Stimulated activated CD4-positive, alpha-beta T cell treated with anti-CD3 and anti-CD28 coated beads, Interleukin-4, amount 100 ng/mL, for 4 hours (primary cell): ENCODE data around the gene GEMIN5.

ENCODE experiments used
- DNase-seq, 2 experiments: peaks; one replicate each; pipeline ENCODE4 v3.0.0-alpha.2; 2020

Gene GEMIN5

DNA sequence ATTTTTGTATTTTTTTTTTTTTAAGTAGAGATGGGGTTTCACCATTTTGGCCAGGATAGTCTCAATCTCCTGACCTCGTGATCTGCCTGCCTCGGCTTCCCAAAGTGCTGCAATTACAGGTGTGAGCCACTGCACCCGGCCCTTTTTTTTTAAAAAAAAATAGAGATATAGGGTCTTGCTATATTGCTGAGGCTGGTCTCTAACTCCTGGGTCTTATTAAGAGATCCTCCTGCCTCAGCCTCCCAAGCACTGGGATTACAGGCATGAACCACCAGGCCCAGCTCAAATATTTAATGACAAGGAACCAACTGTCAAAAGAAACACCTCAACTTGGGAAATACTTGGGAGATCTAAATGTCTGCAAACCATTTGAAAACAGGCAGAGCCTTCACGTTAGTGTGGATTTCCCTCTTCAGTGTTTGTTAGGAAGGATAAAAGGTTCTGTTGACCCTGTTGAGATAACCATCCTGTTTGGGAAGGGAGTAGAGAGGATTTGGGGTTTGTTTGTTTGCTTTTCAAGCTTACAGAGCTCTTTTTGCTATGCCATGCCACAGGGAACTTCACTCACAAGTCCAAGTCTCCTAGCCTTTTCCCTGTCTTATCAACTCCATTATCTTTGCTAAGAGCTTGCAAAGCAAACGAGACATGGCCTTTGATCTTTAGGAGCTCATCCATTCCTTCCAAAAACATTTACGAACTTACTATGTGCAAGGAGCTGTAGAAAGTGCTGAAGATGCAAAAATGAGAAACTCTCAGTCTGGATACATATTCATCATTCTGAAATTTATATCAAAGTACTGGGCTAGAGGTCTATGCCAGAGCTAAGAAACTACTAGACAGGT, 95.1 kb downstream of the GEMIN5 start:
- no peak for DNase-seq

DNA sequence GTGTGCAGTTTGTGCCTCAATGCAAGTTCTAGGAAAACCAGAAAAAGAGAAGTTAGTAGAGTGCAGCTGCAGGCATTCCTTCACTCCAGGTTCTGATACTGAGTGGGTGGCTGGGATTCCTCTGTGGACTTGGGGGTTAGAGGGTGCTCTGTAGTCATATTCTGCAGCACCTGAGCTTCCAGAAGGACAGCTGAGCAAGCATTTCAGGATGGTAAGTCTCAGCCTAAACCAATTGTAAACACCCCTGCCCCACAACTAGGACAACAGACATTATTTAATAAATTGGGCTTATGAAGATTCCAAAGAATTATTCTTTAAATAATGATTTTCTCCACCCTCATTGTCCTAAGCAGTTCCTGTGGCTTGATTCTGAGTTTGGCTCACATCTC, 96.7 kb downstream of the GEMIN5 start:
- DNase-seq = no peak

DNA sequence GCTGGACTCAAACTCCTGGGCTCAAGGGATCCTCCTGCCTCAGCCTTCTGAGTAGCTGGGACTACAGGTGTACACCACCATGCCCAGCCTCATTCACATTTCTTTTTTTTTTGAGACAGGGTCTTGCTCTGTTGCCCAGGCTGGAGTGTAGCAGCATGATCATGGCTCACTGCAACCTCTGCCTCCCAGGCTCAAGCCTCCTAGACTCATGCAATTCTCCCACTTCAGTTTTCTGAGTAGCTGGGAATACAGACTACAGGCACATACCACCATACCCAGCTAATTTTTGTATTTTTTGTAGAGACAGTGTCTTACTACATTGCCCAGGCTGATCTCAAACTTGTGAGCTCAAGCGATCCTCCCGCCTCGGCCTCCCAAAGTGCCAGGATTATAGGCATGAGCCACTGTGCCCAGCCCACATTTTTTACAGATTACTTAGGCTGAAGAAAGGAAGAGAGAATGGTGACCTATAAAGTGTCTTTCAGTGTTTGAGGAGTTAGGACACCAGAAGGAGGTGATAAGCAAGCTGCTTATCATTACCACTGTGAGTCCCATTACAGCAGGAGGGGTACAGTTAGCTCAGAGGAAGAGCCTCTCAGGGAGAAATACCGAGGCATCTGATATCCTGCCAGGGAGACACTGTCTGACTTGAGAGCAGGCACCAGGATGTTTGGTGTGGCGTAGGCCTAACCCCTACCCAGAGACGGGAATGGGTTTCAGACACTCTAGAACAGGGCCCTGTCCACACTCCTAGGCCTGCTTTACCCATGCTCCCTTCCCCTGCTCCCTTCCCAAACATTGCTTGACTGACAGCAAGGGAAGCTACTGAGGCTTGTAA, 97.4 kb downstream of the GEMIN5 start:
- DNase-seq = no peak
